WTC11 (cell line): ENCODE measurements around the gene RTEL1. TPM values are rescaled to one million over a fixed set of nuclear protein-coding genes. Genes with fewer than 3 reads are reported as not detected.

Experiments
- ATAC-seq: fragments of 200-7000 bp; cut with Tn5 transposase; 2 replicates; pipeline ENCODE4 v1.10.0; 2021; ENCODE audit warnings: mild to moderate bottlenecking, moderate library complexity
- CTCF ChIA-PET: fragments of 300-600 bp; sonication (Branson Sonifier 250); formaldehyde crosslinking; loops from one replicate; lab custom pipeline; 2021; ENCODE audit warnings: antibody characterized with exemption; lab: Charles Lee
- POLR2A ChIA-PET: fragments of 350-600 bp; sonication (Branson Sonifier 250); formaldehyde crosslinking; loops from one replicate; lab custom pipeline; 2021; ENCODE audit warnings: antibody characterized with exemption; lab: Charles Lee
- DNase-seq: peaks from one replicate; pipeline ENCODE4 v3.0.0; 2021; ENCODE audit warnings: low spot score
- H3K27ac Mint-ChIP-seq: 2 replicates; pipeline ENCODE4 v1.8.0; 2021; ENCODE audit warnings: mixed read lengths
- H3K27me3 Mint-ChIP-seq: 2 replicates; pipeline ENCODE4 v1.8.0; 2021; ENCODE audit warnings: low read depth, mild to moderate bottlenecking, moderate library complexity, mixed read lengths
- H3K36me3 Mint-ChIP-seq: 2 replicates; pipeline ENCODE4 v1.8.0; 2021; ENCODE audit warnings: mixed read lengths
- H3K4me1 Mint-ChIP-seq: 2 replicates; pipeline ENCODE4 v1.8.0; 2022; ENCODE audit warnings: mixed read lengths
- H3K4me3 Mint-ChIP-seq: 2 replicates; pipeline ENCODE4 v1.8.0; 2021; ENCODE audit warnings: mild to moderate bottlenecking, moderate library complexity, mixed read lengths
- H3K9me3 Mint-ChIP-seq: 2 replicates; pipeline ENCODE4 v1.8.0; 2021; ENCODE audit warnings: mixed read lengths
- ESRRA ChIP-seq: sonication (generic); formaldehyde crosslinking; IDR thresholded peaks from 2 replicates; pipeline ENCODE4 v1.8.1; 2022; ENCODE audit warnings: mild to moderate bottlenecking, missing genetic modification reagents, borderline replicate concordance
- ETV6 ChIP-seq: sonication (generic); formaldehyde crosslinking; IDR thresholded peaks from 2 replicates; pipeline ENCODE4 v1.8.1; 2022; ENCODE audit warnings: mild to moderate bottlenecking, missing genetic modification reagents
- FOXP4 ChIP-seq: sonication (generic); formaldehyde crosslinking; IDR thresholded peaks from 2 replicates; pipeline ENCODE4 v1.8.0; 2022; ENCODE audit warnings: mild to moderate bottlenecking, missing genetic modification reagents
- GRHL2 ChIP-seq: fragments of 250-450 bp; sonication (Bioruptor Pico); IDR thresholded peaks from 2 replicates; pipeline ENCODE4 v1.8.0; 2022; ENCODE audit warnings: mild to moderate bottlenecking, moderate library complexity; ENCODE audit not compliant: insufficient replicate concordance, severe bottlenecking
- GTF2I ChIP-seq: fragments of 250-450 bp; sonication (Bioruptor Pico); conservative IDR thresholded peaks from 2 replicates; pipeline ENCODE4 v1.4.0; 2021; ENCODE audit warnings: mild to moderate bottlenecking
- IRF1 ChIP-seq: sonication (generic); formaldehyde crosslinking; IDR thresholded peaks from 2 replicates; pipeline ENCODE4 v1.8.0; 2023; ENCODE audit warnings: missing genetic modification reagents
- KAT7 ChIP-seq: sonication (generic); formaldehyde crosslinking; IDR thresholded peaks from 2 replicates; pipeline ENCODE4 v1.8.1; 2023; ENCODE audit warnings: missing genetic modification reagents, mild to moderate bottlenecking, borderline replicate concordance
- NFATC4 ChIP-seq: fragments of 250-450 bp; sonication (Bioruptor Pico); IDR thresholded peaks from 2 replicates; pipeline ENCODE4 v1.9.0; 2021; ENCODE audit warnings: mild to moderate bottlenecking
- NR2C2 ChIP-seq: sonication (generic); formaldehyde crosslinking; IDR thresholded peaks from 2 replicates; pipeline ENCODE4 v1.8.0; 2022; ENCODE audit warnings: mild to moderate bottlenecking, missing genetic modification reagents
- PREB ChIP-seq: sonication (generic); formaldehyde crosslinking; IDR thresholded peaks from 2 replicates; pipeline ENCODE4 v1.8.1; 2022; ENCODE audit warnings: mild to moderate bottlenecking, missing genetic modification reagents, moderate library complexity, borderline replicate concordance
- TP53 ChIP-seq: sonication (generic); formaldehyde crosslinking; IDR thresholded peaks from 2 replicates; pipeline ENCODE4 v1.8.1; 2023; ENCODE audit warnings: mild to moderate bottlenecking, missing genetic modification reagents
- ZNF317 ChIP-seq: sonication (generic); formaldehyde crosslinking; IDR thresholded peaks from 2 replicates; pipeline ENCODE4 v1.8.1; 2023; ENCODE audit warnings: low read depth, mild to moderate bottlenecking, moderate library complexity, missing genetic modification reagents, borderline replicate concordance
- ZNF396 ChIP-seq: fragments of 250-450 bp; sonication (Bioruptor Pico); IDR thresholded peaks from 2 replicates; pipeline ENCODE4 v1.8.0; 2021; ENCODE audit warnings: mild to moderate bottlenecking, moderate library complexity, borderline replicate concordance
- total RNA-seq: library from RNA; stranded (reverse); gene quantifications from 3 replicates; pipeline ENCODE4 v1.2.3, GENCODE V29; 2021
- TF ChIP-seq, protein P1 (sequence below): sonication (generic); formaldehyde crosslinking; IDR thresholded peaks from 2 replicates; pipeline ENCODE4 v1.8.0; 2022; ENCODE audit warnings: missing genetic modification reagents
- TF ChIP-seq, protein P2 (sequence below): fragments of 250-450 bp; sonication (Bioruptor Pico); IDR thresholded peaks from 2 replicates; pipeline ENCODE4 v1.8.0; 2021; ENCODE audit warnings: mild to moderate bottlenecking

RTEL1 gene
- total RNA-seq, 1 experiment from 2014 or later, result 44.9 TPM

GRCh38 chr20:63705232-63706026, 47.3 kb downstream of the RTEL1 start:
- no peak for DNase-seq
- CTCF ChIA-PET, result no interaction called here
- peaks cover 30% of the 10 kb centered on the region for H3K36me3 Mint-ChIP-seq
- TF ChIP-seq PREB, result no peak
- no peak for TF ChIP-seq GRHL2 (CRISPR knock-in tag)
- H3K4me3 Mint-ChIP-seq, result peak overlapping the region; percentile 25; the same call in 1 of the 2 replicates
- peaks cover 10% of the 10 kb centered on the region for H3K4me1 Mint-ChIP-seq
- no peaks in the 10 kb centered on the region for H3K9me3 Mint-ChIP-seq
- H3K27me3 Mint-ChIP-seq, result no peaks in the 10 kb centered on the region
- no peak for ATAC-seq
- POLR2A ChIA-PET, result no interaction called here
- H3K27ac Mint-ChIP-seq, result no peak overlapping the region

DNA sequence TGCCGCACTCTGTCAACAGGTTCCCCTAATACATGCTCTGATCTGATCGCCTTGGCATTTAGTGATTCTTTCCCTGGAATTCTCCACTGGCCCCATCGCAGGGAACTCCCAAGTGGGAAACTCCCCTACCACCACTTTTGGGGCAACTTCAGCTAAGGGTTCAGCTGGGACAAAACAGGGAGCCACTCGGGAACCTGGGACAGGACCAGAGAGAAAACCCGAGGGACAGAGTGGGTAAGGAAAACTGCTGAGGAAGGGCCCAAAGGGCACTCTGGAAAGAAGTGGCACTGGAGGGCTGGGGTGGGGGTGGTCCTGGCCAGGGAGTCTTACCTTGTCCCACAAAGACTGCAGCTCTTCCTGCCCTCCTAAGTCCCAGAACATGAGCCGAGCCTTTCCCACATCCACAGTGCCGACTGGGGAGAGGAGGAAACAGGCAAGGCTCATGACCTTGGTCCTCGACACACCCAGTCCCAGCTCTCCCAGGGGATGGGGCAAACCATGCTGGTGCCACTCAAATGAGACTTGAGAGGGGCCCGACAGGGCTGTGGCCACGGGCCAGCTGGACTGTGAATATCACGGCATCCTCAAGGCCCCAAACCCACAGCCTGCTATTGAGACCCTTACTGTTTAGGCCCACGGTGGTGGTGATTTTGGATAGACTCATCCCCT, 48.0 kb downstream of the RTEL1 start:
- H3K27me3 Mint-ChIP-seq, result no peaks in the 10 kb centered on the region
- TF ChIP-seq NFATC4 (CRISPR knock-in tag) (no peak), FOXP4 (no peak), ZNF396 (CRISPR knock-in tag) (no peak), ETV6 (CRISPR knock-in tag) (no peak), IRF1 (no peak), GTF2I (CRISPR knock-in tag) (no peak), ZNF317 (CRISPR knock-in tag) (no peak), KAT7 (no peak), TP53 (CRISPR knock-in tag) (no peak), ESRRA (CRISPR knock-in tag) (no peak), PREB (no peak), NR2C2 (CRISPR knock-in tag) (no peak)
- TF ChIP-seq, protein P1, sequence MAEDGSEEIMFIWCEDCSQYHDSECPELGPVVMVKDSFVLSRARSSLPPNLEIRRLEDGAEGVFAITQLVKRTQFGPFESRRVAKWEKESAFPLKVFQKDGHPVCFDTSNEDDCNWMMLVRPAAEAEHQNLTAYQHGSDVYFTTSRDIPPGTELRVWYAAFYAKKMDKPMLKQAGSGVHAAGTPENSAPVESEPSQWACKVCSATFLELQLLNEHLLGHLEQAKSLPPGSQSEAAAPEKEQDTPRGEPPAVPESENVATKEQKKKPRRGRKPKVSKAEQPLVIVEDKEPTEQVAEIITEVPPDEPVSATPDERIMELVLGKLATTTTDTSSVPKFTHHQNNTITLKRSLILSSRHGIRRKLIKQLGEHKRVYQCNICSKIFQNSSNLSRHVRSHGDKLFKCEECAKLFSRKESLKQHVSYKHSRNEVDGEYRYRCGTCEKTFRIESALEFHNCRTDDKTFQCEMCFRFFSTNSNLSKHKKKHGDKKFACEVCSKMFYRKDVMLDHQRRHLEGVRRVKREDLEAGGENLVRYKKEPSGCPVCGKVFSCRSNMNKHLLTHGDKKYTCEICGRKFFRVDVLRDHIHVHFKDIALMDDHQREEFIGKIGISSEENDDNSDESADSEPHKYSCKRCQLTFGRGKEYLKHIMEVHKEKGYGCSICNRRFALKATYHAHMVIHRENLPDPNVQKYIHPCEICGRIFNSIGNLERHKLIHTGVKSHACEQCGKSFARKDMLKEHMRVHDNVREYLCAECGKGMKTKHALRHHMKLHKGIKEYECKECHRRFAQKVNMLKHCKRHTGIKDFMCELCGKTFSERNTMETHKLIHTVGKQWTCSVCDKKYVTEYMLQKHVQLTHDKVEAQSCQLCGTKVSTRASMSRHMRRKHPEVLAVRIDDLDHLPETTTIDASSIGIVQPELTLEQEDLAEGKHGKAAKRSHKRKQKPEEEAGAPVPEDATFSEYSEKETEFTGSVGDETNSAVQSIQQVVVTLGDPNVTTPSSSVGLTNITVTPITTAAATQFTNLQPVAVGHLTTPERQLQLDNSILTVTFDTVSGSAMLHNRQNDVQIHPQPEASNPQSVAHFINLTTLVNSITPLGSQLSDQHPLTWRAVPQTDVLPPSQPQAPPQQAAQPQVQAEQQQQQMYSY, result no peak
- TF ChIP-seq, protein P2, sequence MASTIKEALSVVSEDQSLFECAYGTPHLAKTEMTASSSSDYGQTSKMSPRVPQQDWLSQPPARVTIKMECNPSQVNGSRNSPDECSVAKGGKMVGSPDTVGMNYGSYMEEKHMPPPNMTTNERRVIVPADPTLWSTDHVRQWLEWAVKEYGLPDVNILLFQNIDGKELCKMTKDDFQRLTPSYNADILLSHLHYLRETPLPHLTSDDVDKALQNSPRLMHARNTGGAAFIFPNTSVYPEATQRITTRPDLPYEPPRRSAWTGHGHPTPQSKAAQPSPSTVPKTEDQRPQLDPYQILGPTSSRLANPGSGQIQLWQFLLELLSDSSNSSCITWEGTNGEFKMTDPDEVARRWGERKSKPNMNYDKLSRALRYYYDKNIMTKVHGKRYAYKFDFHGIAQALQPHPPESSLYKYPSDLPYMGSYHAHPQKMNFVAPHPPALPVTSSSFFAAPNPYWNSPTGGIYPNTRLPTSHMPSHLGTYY, result no peak
- TF ChIP-seq, all 79 proteins: peak for 0
- no peak for DNase-seq
- Mint-ChIP-seq H3K9me3 (no peaks in the 10 kb centered on the region), H3K36me3 (peaks cover 38% of the 10 kb centered on the region), H3K4me1 (peaks cover 10% of the 10 kb centered on the region), H3K4me3 (peak overlapping the region; percentile 80), H3K27ac (no peak overlapping the region)
- no peak for ATAC-seq
- POLR2A ChIA-PET, result no interaction called here
- CTCF ChIA-PET, result interaction anchor here (0.6 to 2.7 kb wide), 4 partner anchors 9 to 69 kb away, joined by 3 to 15 read pairs (median 6); partner anchors contain the start of gene SLC2A4RG
